ENCODE results near the gene TAS2R7.
"Not testable (repeated sequence)": the region's sequence is repeated elsewhere in the genome, so short reads cannot be mapped to it uniquely, and the experiment has no call there.

TAS2R7 gene

GRCh38 chr12:10794222-10794621 lies 8.2 kb downstream of the TAS2R7 start:
- no peak for TF ChIP-seq CTCF (IDR thresholded peaks at IDR 0.05; ENCODE audit: low read depth, low read length, missing control alignments)
- DNase-seq (ENCODE audit: extremely low read depth, low read depth): no peak
- no peak overlapping the region for H3K4me3 ChIP-seq (replicated peaks; ENCODE audit: low read depth, low read length)

GRCh38 chr12:10791769-10792168 lies 10.7 kb downstream of the TAS2R7 start:
- not testable (repeated sequence) for H3K4me3 ChIP-seq (replicated peaks; ENCODE audit: low read depth, low read length); DNase-seq (ENCODE audit: extremely low read depth, low read depth)

- no peak overlapping the region for H3K4me3 ChIP-seq (replicated peaks; ENCODE audit: low read depth, low read length)
- TF ChIP-seq CTCF (IDR thresholded peaks at IDR 0.05; ENCODE audit: low read depth, low read length, missing control alignments): no peak
- DNase-seq (ENCODE audit: extremely low read depth, low read depth): no peak
Measured at GRCh38 chr12:10783252-10783651, 19.2 kb downstream of the TAS2R7 start.

GRCh38 chr12:10779103-10779502 lies 23.3 kb downstream of the TAS2R7 start:
- no peak for TF ChIP-seq CTCF (IDR thresholded peaks at IDR 0.05; ENCODE audit: low read depth, low read length, missing control alignments)
- no peak overlapping the region for H3K4me3 ChIP-seq (replicated peaks; ENCODE audit: low read depth, low read length)
- no peak for DNase-seq (ENCODE audit: extremely low read depth, low read depth)

GRCh38 chr12:10771132-10771733 lies 31.2 kb downstream of the TAS2R7 start:
- peak; percentile 24 for TF ChIP-seq CTCF (IDR thresholded peaks at IDR 0.05; ENCODE audit: low read depth, low read length, missing control alignments)
- no peak for DNase-seq (ENCODE audit: extremely low read depth, low read depth)
- H3K4me3 ChIP-seq (replicated peaks; ENCODE audit: low read depth, low read length): no peak overlapping the region

GRCh38 chr12:10759657-10760056 lies 42.8 kb downstream of the TAS2R7 start:
- no peak for TF ChIP-seq CTCF (IDR thresholded peaks at IDR 0.05; ENCODE audit: low read depth, low read length, missing control alignments)
- H3K4me3 ChIP-seq (replicated peaks; ENCODE audit: low read depth, low read length): no peak overlapping the region
- DNase-seq (ENCODE audit: extremely low read depth, low read depth): no peak

- no peak overlapping the region for H3K4me3 ChIP-seq (replicated peaks; ENCODE audit: low read depth, low read length)
- no peak for TF ChIP-seq CTCF (IDR thresholded peaks at IDR 0.05; ENCODE audit: low read depth, low read length, missing control alignments)
- DNase-seq (ENCODE audit: extremely low read depth, low read depth): no peak
Measured at GRCh38 chr12:10756194-10756593, 46.2 kb downstream of the TAS2R7 start.
